ENCODE data around the gene SLAMF7.
"Not testable (repeated sequence)": the region's sequence is repeated elsewhere in the genome, so short reads cannot be mapped to it uniquely, and the experiment has no call there.

SLAMF7 gene

GRCh38 chr1:160720356-160721085 lies 18.5 kb upstream of the SLAMF7 start:
- no peak for DNase-seq (ENCODE audit: extremely low read depth in 1 of 2, low read depth in 1 of 2)

GRCh38 chr1:160721473-160721872 lies 17.6 kb upstream of the SLAMF7 start:
- no peak for DNase-seq (ENCODE audit: extremely low read depth in 1 of 2, low read depth in 1 of 2)

DNA sequence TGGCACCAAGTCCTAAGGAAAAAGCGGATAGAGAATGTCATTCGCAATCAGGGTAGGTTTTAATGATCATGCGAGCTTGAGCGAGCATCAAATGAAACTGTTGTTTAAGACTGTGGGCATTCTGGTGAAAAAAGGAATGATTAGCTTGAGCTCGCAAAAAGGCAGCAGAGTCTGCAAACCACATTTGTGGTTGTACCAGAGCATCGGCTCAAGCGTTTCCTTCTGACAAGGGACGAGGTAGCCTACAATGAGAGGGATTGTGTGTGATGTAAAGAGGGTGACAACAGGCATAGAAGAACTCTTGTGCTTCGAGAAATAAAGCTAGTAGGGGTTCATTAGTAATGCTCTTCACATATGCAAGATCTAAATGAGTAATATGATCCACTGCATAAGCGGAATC lies 16.3 kb upstream of the SLAMF7 start:
- no peak for DNase-seq (ENCODE audit: extremely low read depth in 1 of 2, low read depth in 1 of 2)

DNA sequence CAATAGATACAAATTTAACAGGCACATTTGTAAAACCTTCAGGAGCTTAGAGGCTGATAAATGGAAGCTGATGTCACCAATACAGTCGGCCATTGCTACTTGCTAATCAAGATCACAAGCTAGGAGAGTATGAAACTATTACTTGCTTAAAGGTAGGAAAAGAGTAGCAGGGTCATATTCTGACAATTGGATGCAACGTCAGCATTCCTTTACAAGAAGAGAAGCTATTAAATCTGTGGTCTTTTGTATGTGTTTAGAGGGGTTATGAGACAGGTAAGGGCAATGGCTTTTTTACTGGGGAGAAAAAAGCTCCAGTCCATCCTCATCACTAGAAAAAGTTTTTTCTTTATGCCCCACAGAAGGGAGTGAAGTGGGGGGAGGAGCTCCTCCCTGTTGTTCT lies 15.7 kb upstream of the SLAMF7 start:
- no peak for DNase-seq (ENCODE audit: extremely low read depth in 1 of 2, low read depth in 1 of 2)

DNA sequence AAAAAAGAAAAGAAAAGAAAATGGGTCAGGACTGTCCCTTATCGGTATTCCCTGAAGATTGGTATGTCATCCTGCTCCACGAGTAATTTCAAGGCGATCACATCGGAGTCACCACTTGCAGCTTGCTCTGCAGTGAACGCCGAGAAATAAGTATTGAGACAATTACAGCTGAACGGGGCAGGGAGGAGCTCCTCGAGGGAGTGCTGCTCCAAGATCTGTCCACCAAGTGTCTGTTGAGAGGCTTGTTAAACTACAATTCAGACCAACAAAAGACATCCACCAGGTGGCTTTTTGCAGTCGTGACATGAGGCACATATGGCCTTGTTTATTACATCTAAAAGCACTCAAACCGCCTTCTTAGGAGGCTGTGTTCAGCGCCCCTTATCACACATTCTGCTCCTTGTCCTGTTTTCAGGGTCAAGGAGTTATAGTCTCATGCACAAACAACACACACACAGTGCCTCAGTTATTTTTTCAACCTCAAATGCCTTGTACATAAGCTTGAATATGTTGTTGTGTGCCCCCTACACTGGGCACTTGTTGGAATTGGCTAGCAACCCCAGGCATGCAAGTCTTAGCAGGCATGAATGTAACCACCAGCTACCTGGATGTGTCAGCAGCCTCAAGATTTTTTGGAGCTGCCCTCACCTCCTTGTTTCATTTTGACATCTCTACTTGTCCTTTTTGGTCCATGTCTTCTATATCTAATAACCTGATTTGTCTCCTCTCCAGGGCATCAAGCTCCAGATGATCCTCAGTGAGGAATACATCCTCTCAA lies 14.4 kb upstream of the SLAMF7 start:
- no peak for DNase-seq (ENCODE audit: extremely low read depth in 1 of 2, low read depth in 1 of 2)

DNA sequence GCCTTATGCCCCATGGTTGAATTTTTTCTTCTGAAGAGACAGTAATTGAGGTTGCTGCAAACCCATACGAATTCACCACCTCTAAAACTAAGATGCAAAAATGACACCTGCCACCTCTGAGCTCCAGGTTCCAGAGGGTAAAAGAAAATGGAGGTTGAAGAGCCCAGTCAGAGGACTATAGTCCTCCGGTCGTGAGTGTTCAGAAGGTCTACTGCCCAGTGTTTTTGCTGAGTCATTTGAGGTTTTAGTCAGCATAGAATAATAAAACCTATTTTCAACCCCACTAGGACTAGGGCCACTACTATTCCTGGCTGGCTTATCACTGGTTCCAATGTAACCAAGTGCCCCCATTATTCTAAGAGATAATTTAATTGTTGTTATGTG lies 12.9 kb upstream of the SLAMF7 start:
- DNase-seq (ENCODE audit: extremely low read depth in 1 of 2, low read depth in 1 of 2) = no peak

DNA sequence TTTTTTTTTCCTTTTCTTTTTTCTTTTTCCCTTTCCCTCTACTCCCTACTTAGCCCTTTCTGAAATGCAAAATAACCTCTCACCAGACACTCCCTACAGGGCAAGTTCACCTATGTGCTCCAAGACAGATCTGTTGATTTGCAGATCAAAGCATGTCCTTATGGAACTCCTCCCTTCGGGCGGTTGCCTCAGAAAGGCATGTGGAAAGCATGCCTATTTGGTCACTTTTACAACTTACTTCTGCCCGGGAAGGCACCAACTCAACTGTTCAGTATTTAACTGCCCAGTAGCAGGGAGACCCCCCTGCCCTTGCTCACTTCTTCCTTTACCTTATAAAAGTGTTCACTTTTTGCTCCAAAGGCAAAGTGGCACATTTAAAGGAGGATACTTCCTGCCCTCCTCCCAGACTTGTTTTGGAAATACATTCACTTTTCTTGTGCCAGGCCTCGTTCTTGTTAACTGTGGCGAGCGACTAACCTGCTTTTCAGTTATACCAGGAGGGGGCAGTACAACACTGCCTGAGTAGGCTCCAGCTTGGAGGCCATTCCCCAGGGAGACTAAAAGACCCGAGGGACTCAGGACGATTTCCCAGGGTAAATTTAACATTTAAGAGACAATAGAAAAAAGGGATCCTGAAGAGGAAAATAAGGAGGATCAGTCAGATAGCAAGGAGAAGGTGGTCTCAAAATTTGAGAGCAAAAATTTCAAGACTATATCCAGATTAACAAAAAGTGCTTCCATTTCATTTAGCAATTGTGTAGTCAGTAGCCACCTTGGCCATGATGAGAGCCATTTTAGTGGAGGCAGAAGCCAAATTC lies 12.3 kb upstream of the SLAMF7 start:
- peak in 1 of 2 donors; percentile 32 for DNase-seq (ENCODE audit: extremely low read depth in 1 of 2, low read depth in 1 of 2)

GRCh38 chr1:160727316-160727640 lies 11.8 kb upstream of the SLAMF7 start:
- DNase-seq (ENCODE audit: extremely low read depth in 1 of 2, low read depth in 1 of 2) = no peak

DNA sequence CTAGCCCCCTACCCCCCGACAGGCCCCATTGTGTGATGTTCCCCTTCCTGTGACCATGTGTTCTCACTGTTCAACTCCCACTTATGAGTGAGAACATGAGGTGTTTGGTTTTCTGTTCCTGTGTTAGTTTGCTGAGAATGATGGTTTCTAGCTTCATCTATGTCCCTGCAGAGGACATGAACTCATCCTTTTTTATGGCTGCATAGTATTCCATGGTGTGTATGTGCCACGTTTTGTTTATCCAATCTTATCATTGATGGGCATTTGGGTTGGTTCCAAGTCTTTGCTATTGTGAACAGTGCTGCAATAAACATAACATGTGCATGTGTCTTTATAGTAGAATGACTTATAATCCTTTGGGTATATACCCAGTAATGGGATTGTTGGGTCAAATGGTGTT lies 7.5 kb upstream of the SLAMF7 start:
- not testable (repeated sequence) for DNase-seq (ENCODE audit: extremely low read depth in 1 of 2, low read depth in 1 of 2)

DNA sequence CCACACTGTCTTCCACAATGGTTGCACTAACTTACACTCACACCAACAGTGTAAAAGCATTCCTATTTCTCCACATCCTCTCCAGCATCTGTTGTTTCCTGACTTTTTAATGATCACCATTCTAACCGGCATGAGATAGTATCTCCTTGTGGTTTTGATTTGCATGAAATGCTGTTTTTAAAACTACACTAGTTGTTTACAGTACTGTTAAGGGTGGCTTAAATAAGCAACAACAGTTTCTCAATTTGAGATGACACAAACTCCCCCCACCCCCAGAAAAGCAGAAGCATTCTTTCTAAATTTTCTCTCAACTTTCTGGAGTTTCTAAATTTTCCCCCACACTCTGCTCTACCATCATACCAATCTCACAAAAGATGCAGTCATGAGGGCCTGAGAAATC lies 7.1 kb upstream of the SLAMF7 start:
- DNase-seq (ENCODE audit: extremely low read depth in 1 of 2, low read depth in 1 of 2) = no peak

DNA sequence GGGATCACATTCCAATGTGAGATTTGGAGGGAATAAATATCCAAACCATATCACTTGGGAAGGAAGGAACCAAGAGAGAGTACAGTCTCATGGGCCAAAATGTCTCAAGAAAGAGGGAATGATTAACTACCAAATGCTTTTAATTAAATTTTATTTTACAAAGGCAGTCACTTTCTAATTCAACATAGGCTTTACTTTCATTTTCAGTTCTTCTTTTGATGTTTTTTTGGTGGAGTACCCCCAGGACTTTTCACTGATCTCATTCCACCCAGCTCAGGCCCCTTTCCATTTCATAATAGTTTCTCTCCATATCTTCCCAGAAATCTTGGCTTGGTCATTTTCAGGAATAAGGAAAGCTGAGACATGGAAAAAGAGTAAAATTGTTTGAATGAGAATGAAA lies 5.1 kb upstream of the SLAMF7 start:
- no peak for DNase-seq (ENCODE audit: extremely low read depth in 1 of 2, low read depth in 1 of 2)

GRCh38 chr1:160734301-160734700 lies 4.7 kb upstream of the SLAMF7 start:
- DNase-seq (ENCODE audit: extremely low read depth in 1 of 2, low read depth in 1 of 2) = no peak

DNA sequence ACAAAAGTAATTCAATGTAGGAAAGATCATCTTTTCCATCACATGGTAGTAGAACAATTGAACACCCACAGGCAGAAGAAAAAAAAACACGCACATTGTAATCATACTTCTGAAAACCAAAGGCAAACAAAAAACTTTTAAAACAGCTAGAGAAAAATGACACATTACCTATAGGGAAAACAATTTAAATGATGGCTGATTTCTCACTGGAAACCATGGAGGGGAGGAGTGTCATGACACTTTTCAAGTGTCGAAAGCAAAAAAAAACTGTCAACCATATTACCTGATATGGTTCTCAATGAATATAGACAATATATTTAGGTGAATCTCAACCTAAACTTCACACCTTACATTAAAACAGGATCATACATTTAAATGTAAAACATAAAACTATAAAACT lies 776 bp upstream of the SLAMF7 start:
- DNase-seq (ENCODE audit: extremely low read depth in 1 of 2, low read depth in 1 of 2) = no peak

GRCh38 chr1:160740133-160740688 lies 1.2 kb downstream of the SLAMF7 start:
- no peak for DNase-seq (ENCODE audit: extremely low read depth in 1 of 2, low read depth in 1 of 2)

DNA sequence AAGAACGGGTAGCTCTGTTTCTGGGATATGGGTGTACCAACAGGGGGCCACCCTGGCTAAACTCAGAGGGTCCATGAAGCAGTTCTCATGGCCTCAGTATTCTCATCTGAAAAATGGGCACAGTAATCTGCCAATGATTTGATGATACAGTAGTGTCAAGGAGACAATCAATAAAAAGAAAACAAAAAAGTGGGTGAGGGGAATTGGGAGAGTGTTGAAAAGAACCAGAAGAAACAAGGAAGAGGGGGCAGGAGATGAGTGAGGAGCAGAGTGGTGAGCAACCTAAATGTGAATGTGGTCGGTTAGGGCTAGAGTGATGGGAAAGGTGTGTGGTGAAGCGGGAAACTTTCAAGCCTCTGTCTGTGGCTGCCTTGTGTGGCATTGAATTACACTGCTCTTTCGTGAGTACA lies 2.0 kb downstream of the SLAMF7 start:
- no peak for DNase-seq (ENCODE audit: extremely low read depth in 1 of 2, low read depth in 1 of 2)

DNA sequence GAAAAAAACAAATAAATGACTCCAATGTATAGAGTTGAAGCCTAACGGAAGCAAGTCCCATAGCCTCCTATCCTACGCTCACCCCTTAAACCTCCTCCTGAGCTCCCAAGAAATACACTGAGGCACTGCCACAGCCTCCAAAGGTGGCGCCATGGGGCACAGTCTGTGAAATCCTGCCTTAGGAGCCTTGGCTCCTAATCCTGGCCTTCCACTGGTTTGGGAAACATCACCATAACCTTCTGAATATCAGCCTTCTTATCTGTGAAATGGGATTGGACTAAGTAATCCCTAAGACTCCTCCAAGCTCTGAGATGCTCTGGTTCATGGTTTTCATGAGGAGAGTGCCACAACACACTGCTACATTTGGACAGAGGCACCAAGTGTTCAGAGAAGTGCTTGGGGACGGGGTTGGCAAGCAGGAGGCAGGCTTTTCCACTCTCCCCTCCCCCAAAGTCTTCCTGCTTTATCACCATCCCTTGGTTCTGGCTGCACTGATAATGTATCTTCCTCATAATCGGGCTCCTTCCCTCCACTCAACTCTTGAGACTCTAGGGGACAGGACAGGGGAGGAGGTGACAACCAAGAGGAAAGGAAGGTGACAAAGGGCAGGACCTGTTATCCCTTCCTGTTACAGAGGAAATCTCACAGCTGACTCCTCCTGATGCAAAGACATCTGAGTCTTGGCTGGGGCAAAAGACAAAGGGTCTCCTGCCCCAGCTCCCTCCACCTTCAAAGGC lies 2.7 kb downstream of the SLAMF7 start:
- no peak for DNase-seq (ENCODE audit: extremely low read depth in 1 of 2, low read depth in 1 of 2)

- DNase-seq (ENCODE audit: extremely low read depth in 1 of 2, low read depth in 1 of 2) = no peak
Observed at GRCh38 chr1:160742428-160743127, 3.5 kb downstream of the SLAMF7 start.

DNA sequence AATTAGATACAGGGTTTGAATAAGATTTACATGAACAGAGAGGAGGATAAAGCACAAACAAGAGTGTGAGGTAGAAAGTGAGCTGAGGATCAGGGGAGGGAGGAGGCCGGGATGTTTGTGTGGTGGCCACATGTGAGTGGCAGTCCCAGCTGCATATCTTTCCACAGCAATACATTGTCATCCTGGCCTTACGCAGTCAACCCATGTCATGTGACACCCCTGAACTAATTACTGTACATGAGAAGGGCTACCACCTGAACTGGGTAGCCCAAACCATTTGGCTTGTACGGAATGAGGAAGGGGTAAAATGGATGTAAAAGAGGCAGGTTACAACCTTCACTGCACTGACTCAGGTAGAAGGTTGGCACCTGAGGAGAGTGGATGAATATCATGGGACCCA lies 4.2 kb downstream of the SLAMF7 start:
- DNase-seq (ENCODE audit: extremely low read depth in 1 of 2, low read depth in 1 of 2) = no peak

DNA sequence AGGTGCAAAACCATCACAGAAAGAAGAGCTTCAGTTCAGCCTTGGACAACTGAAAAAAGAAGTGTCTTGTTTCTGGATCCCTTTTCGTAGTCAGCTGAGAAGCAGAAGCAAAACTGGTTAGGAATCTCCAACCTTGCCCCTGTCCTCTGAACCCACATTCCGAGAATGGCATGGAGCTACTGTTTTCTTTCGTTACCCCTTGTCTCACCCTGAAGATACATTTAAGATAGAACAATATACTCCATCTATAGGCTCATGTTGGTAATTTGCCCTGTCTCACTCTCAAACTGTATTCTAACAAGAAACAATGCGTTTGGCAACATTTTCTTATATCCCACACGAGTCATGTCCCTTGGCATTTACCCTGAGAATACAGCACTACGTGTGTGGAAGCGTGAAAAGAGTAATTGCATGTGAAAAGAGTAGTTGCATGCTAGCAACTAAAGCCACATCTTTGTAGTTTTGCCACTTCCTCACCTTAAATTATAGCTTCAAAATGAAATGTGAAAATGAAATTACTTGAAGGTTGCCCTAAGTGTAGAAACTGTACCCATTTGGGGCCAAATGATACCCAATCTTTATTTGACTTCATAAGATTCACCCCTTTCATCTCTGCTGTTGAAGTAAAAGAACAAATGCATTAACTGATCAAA lies 5.3 kb downstream of the SLAMF7 start:
- DNase-seq (ENCODE audit: extremely low read depth in 1 of 2, low read depth in 1 of 2) = no peak

All from activated CD8-positive, alpha-beta memory T cell treated with anti-CD3 and anti-CD28 coated beads for 1 hour (primary cell).